G401.6 (cell line): Measurements from ENCODE around the gene LGR6.
"Not testable (repeated sequence)": the region's sequence is repeated elsewhere in the genome, so short reads cannot be mapped to it uniquely, and the experiment has no call there.

Experiments used
- FAIRE-seq: peaks from 2 replicates; lab custom pipeline; 2012; peaks lifted over from hg19 to GRCh38; lab: Jason Lieb, UNC

LGR6 gene

GRCh38 chr1:202193614-202194327 lies at the start of gene LGR6:
TSS of gene LGR6 (plus strand) at chr1:202193799. CDS start at chr1:202193990, 191 bp downstream.
- FAIRE-seq = no peak

- no peak for FAIRE-seq
These were observed 49.1 kb upstream of the LGR6 start, which contains the start of gene ARL8A for GRCh38 chr1:202144402-202145067. TSS of gene ARL8A (minus strand) at chr1:202144737. CDS start at chr1:202144572, 165 bp downstream.

DNA sequence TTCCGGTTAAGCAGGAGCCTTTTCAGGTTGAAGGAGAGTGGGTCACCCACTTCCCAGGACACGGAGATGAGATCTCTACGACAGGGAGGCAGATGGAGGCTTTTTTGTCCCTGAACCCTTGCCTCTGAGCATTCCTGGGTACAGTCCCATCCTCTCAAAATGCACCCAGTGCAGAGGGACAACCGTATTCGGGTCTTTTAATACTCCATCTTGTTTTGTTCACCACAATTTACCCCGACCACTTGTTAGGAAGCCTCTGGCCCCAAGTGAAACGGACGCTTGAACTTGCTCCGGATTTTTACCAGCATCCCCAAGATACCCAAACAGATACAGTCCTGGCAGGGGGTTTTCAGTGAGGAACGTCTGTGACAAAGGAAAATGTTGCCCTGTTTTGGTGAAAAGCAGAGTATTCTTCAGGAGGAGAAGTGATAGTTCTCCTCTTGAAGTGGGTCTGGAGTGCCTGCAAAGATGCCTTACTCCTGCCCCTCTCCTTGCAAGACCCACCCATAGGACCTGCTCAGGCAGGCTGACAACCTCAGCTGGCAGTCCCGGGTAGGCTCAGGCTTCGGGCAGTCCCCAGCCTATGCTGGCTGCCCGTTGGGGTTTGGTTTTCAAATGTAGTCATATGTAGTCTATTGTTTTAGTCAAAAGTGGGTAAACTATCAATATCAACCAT lies 48.4 kb upstream of the LGR6 start:
- FAIRE-seq = no peak

GRCh38 chr1:202145744-202146140 lies 47.9 kb upstream of the LGR6 start:
- not testable (repeated sequence) for FAIRE-seq

DNA sequence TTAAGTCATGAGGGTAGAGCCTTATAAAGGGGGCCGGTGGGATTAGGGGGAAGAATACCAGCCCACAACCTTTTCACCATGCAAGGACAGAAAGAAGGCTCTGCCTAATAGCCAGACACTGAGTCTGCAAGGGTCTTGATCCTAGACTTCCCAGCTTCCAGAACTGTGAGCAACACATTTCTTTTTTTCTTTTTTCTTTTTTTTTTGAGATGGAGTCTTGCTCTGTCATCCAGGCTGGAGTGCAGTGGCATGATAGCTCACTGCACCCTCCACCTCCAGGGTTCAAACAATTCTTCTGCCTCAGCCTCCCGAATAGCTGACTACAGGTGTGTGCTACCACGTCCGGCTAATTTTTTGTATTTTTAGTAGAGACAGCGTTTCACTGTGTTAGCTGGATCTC lies 47.3 kb upstream of the LGR6 start:
- no peak for FAIRE-seq

- FAIRE-seq = no peak
These were observed 46.6 kb upstream of the LGR6 start for GRCh38 chr1:202146993-202147392.

- no peak for FAIRE-seq
These were observed 45.2 kb upstream of the LGR6 start for GRCh38 chr1:202148391-202148790.

DNA sequence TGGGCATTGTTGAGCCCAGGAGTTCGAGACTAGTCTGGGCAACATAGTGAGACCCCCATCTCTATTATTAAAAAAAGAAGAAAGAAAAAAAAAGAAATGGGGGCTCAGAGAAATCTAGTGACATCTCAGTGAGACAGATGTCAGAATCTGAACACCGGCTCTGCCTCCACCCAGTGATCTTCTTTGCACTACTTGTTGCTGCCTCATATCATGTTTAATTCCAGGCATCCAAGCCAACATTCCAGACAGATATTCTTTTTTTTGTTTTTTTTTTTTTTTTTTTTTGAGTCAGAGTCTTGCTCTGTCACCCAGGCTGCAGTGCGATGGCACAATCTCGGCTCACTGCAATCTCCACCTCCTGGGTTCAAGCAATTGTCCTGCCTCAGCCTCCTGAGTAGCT lies 44.0 kb upstream of the LGR6 start:
- FAIRE-seq = no peak

DNA sequence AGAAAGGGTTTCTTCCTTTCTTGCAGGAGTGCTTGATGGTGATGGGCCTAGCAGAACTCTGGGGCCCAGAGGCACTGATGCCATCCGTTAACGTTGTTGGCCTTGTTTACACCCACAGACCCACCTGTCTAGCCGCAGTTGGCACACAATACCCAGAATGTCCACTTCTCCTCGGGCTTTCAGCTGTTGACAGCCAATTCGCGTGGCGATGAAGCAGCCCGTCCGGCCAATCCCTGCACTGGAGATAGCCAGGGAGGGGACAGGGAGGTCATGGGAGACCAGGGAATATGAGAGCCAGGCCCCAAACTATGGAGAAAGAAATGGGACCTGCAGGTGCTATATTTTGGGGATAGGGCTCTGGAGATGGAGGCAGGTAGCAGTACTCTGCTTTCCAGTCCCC lies 43.4 kb upstream of the LGR6 start:
- FAIRE-seq = no peak

GRCh38 chr1:202150602-202151001 lies 43.0 kb upstream of the LGR6 start:
- FAIRE-seq = no peak

DNA sequence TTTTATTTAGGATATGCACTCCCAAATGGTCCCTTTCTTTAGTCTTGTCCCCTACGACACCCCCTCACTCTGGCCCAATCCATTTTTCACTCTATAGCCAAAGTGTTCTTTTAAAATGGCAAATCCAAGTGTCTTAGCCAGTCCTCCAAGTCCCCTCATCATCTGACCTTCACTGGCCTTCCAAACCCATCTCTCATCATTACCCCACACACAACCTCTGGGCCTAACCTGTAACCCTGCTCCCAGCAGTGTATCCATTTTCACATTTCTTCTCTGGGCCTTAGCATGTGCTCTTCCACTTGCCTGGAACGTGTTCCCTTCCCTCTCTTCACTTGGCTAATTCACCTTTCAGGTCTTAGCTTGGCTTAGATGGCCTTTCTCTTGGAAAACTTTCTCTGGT lies 42.6 kb upstream of the LGR6 start:
- no peak for FAIRE-seq

DNA sequence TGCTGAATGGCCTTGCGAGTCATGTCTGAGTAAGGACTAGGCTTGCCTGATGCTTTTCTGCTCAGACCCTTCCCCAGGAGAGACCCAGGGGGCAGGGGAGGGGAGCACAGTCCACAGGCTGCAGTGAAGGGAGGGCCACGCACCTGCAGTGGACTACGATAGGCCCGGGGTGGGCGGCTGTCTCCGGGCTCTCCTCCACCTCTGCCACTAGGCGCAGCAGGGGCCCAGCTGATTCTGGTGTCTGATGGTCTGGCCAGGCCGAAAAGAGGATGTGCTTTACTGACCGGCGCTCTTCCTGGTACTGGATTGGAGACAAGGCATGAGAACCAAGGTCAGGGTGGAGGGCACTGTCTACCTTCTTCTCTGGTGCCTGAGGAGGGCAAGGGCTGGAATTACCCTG lies 41.2 kb upstream of the LGR6 start:
- FAIRE-seq = no peak

DNA sequence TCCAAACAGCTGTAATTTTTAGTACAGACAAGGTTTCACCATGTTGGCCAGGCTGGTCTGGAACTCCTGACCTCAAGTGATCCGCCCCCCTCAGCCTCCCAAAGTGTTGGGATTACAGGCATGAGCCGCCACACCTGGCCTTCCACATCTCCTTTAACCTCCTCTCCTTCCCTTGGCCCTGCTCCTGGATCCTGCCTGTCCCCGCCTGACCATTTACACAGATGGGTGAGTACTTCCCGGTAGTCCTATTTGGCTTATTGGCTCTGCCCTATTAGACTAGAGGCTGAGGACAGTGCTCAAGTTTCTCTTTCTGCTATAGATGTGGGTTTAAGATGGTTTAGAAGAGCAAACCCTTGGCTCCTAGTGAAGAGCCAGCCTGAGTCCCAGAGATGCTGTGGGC lies 40.3 kb upstream of the LGR6 start:
- no peak for FAIRE-seq

GRCh38 chr1:202154148-202154765 lies 39.3 kb upstream of the LGR6 start:
- FAIRE-seq = no peak

DNA sequence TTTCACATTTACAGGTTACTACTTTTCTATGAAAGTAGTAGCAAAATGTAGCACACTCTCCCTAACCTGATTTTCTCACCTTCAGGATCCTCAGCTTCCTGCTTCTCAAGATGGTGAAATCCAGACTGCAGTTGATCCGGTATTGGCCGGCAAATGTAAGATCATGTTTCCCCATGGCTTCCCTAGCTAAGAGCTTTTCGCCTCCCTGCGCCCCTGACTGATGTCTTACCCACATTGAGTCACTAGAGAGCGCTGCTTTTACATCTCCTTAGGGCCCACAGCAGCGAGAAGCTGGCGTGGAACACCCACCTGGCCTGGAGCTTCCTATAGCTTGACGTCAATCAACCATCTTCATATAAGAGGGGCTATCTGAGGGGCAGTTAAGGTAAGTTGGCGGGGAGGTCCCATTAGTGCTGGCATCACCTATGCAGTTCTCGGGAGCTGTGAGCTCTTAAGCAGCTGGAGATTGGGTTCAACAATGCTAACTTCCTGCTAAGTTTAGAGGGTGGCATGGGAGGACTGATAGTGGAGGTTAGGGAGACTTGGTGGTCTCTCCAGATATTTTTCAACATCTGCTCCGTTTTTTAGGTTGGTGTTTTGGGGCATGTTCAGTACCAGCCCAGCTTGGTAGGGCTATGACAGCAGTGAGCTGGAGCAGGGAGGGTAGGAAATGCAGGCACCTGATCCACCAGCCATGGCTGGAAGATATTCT lies 38.7 kb upstream of the LGR6 start:
- FAIRE-seq = peak; percentile 80

- FAIRE-seq = no peak
These were observed 38.0 kb upstream of the LGR6 start for GRCh38 chr1:202155478-202156021.

- FAIRE-seq = no peak
These were observed 37.0 kb upstream of the LGR6 start for GRCh38 chr1:202156590-202156989.

- FAIRE-seq = no peak
These were observed 35.7 kb upstream of the LGR6 start for GRCh38 chr1:202157945-202158344.

DNA sequence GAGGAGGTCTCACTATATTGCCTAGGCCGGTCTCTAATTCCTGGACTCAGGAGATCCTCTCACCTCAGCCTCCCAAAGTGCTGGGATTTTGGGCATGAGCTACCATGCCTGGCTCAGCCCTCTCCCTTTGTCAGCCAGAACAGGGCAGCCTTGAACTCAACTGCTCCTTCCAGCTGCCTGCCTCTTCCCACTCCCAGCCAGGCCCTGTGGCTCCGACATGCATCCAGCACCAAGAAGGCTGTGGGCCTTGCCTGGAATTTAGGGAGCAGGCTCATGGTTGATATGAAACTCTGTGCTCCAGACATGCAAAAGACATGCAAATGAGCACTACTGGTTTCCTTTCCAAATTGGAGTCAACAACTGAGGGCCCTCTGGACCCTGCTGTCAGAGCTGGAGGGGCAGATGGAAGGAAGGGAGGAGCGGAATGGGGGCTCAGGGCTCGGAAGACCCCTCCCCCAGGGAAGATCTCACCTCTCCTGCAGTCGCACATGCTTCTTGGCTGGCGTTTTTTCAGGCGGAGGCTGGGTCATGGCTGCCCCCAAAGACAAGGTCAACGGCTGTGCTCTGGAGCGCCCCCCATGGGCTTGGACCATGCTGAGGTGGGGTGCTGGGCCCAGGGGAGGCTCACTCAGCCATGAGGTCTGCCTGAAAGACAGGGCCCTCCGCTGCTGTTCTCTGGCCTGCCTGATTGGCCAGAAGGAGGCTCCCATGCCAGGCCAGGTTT lies 34.6 kb upstream of the LGR6 start:
- FAIRE-seq = no peak

DNA sequence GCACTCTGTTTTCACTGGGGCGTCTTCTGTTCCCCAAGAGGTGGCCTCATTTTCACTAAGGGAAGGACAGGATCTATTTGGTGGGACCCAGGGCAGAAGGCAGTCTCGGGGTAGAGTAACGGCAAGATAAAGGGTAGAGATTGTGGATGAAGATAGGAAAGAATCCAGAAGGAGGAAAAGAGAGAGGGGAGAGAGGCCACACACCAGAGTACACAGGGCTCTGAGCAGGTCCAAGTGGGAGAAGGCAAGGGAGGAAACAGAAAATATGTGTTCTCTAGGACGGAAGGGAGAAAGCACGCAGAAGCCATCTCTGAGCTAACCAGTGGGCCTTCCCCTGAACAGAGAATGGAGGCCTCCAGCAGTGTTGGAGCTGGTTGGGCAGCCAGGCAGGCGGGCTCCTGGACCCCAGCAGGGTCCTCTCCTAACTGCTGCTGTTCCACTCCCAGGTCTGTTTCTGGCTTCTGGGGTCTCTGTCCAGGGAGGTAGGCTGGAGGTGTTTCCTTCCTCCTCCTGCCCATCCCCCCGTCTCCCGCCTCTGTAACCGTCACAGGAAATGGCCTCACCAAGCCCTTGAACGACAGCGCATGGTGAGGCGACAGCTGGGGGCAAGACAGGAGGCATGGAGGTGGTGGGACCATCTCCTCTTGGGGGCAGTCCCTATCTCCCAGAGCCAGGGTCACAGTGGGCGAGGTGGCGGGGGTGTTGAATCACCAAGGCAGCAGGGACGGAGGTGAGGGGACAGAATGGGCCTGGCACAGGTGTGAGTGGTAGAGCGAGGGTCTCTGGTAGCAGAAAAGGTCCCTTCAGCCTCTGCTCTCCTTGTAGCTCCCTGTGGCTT lies 33.8 kb upstream of the LGR6 start:
- FAIRE-seq = no peak
